Nephron (organoid): ENCODE measurements around the gene EPN2.

Experiments
- H3K27ac Mint-ChIP-seq, 3 experiments: 2 replicates each; pipeline ENCODE4 v1.8.0; 2020; ENCODE audit warnings: mixed read lengths in 3 of 3, mild to moderate bottlenecking in 2 of 3, moderate library complexity in 1 of 3
- H3K27me3 Mint-ChIP-seq: 2 replicates; pipeline ENCODE4 v1.8.0; 2021; ENCODE audit warnings: low read depth, mild to moderate bottlenecking, moderate library complexity, mixed read lengths
- H3K36me3 Mint-ChIP-seq: 2 replicates; pipeline ENCODE4 v1.8.0; 2020; ENCODE audit warnings: low read depth, mixed read lengths
- H3K4me1 Mint-ChIP-seq: 2 replicates; pipeline ENCODE4 v1.8.0; 2020; ENCODE audit warnings: mixed read lengths
- H3K4me3 Mint-ChIP-seq, 3 experiments: 2 replicates each; pipeline ENCODE4 v1.8.0; 2020; ENCODE audit warnings: mild to moderate bottlenecking in 3 of 3, mixed read lengths in 3 of 3, moderate library complexity in 2 of 3
- H3K9me3 Mint-ChIP-seq: 2 replicates; pipeline ENCODE4 v1.8.0; 2020; ENCODE audit warnings: mixed read lengths
- CTCF ChIP-seq, 3 experiments: fragments of 200-600 bp; sonication (generic); IDR thresholded peaks; one replicate each; pipeline ENCODE4 v1.5.0; 2021; ENCODE audit warnings: antibody characterized with exemption in 3 of 3; ENCODE audit not compliant: unreplicated experiment in 3 of 3

EPN2 gene

GRCh38 chr17:19331543-19332245 is 94.5 kb downstream of the EPN2 start:
- no peaks in the 10 kb centered on the region for H3K27me3 Mint-ChIP-seq
- H3K4me3 Mint-ChIP-seq: no peak overlapping the region
- peaks cover 6% of the 10 kb centered on the region for H3K4me1 Mint-ChIP-seq
- TF ChIP-seq CTCF (IDR thresholded peaks at IDR 0.05; ENCODE audit: unreplicated experiment in 3 of 3): no peak
- H3K9me3 Mint-ChIP-seq: no peaks in the 10 kb centered on the region
- H3K36me3 Mint-ChIP-seq: peaks cover 49% of the 10 kb centered on the region
- peak overlapping the region in 2 of 3 experiments; percentile 69 to 70 for H3K27ac Mint-ChIP-seq

GRCh38 chr17:19332371-19333131 is 95.4 kb downstream of the EPN2 start:
- H3K27me3 Mint-ChIP-seq: no peaks in the 10 kb centered on the region
- peaks cover 40% of the 10 kb centered on the region for H3K36me3 Mint-ChIP-seq
- no peak for TF ChIP-seq CTCF (IDR thresholded peaks at IDR 0.05; ENCODE audit: unreplicated experiment in 3 of 3)
- no peak overlapping the region for H3K4me3 Mint-ChIP-seq
- no peaks in the 10 kb centered on the region for H3K9me3 Mint-ChIP-seq
- H3K27ac Mint-ChIP-seq: peak overlapping the region in 1 of 3 experiments; percentile 71
- H3K4me1 Mint-ChIP-seq: peaks cover 11% of the 10 kb centered on the region

GRCh38 chr17:19333132-19333440 is 95.9 kb downstream of the EPN2 start:
- TF ChIP-seq CTCF (IDR thresholded peaks at IDR 0.05; ENCODE audit: unreplicated experiment in 3 of 3): no peak
- Mint-ChIP-seq H3K4me3 (no peak overlapping the region), H3K4me1 (peaks cover 11% of the 10 kb centered on the region), H3K9me3 (no peaks in the 10 kb centered on the region), H3K27ac (no peak overlapping the region), H3K36me3 (peaks cover 35% of the 10 kb centered on the region), H3K27me3 (no peaks in the 10 kb centered on the region)

GRCh38 chr17:19333736-19334290 is 96.6 kb downstream of the EPN2 start:
- H3K27ac Mint-ChIP-seq: no peak overlapping the region
- no peak overlapping the region for H3K4me3 Mint-ChIP-seq
- TF ChIP-seq CTCF (IDR thresholded peaks at IDR 0.05; ENCODE audit: unreplicated experiment in 3 of 3): no peak
- H3K36me3 Mint-ChIP-seq: peaks cover 33% of the 10 kb centered on the region
- peaks cover 18% of the 10 kb centered on the region for H3K4me1 Mint-ChIP-seq
- no peaks in the 10 kb centered on the region for H3K9me3 Mint-ChIP-seq
- H3K27me3 Mint-ChIP-seq: no peaks in the 10 kb centered on the region

- H3K4me1 Mint-ChIP-seq: peaks cover 23% of the 10 kb centered on the region
- no peaks in the 10 kb centered on the region for H3K9me3 Mint-ChIP-seq
- H3K27me3 Mint-ChIP-seq: no peaks in the 10 kb centered on the region
- TF ChIP-seq CTCF (IDR thresholded peaks at IDR 0.05; ENCODE audit: unreplicated experiment in 3 of 3): no peak
- H3K27ac Mint-ChIP-seq: no peak overlapping the region
- peaks cover 33% of the 10 kb centered on the region for H3K36me3 Mint-ChIP-seq
- H3K4me3 Mint-ChIP-seq: no peak overlapping the region
Measured at GRCh38 chr17:19334331-19334730, 97.2 kb downstream of the EPN2 start.
